Lower leg skin (tissue), 4 donors: Measurements from ENCODE around the gene CFAP299. TPM values are rescaled to one million over a fixed set of nuclear protein-coding genes. Genes with fewer than 3 reads are reported as not detected.

Source experiments
- DNase-seq, 2 donors: peaks; one replicate each; pipeline ENCODE4 v3.0.0-alpha.2; 2019; ENCODE audit warnings: low spot score in 2 of 2
- H3K4me3 ChIP-seq: fragments of 200-600 bp; sonication (generic); 2 replicates; pipeline ENCODE4 v1.5.1; 2017; ENCODE audit warnings: mild to moderate bottlenecking, low read depth; ENCODE audit not compliant: poor library complexity, severe bottlenecking
- POLR2A ChIP-seq, 2 donors: fragments of 450-650 bp; IDR thresholded peaks; one replicate each; pipeline ENCODE4 v1.6.1; 2016 to 2017; ENCODE audit warnings: antibody characterized with exemption in 2 of 2, mild to moderate bottlenecking in 1 of 2, moderate library complexity in 1 of 2
- WGBS, 2 donors: methylation state at CpG; one replicate each; pipeline ENCODE4 v1.1.5; 2018; 5-methylcytosine and 5-hydroxymethylcytosine counted together
- intact Hi-C: fragments of 100-400 bp; cut with DNase I; formaldehyde crosslinking; loops from one replicate; pipeline ENCODE4 v1.15.0; 2023; ENCODE audit warnings: low total_unique reads
- total RNA-seq, 4 donors: library from RNA; depleted of rRNA; stranded (reverse); fragments of >200 nt; gene quantifications; one replicate each; pipeline ENCODE4 v1.1.0, GENCODE V29; 2016
- TF ChIP-seq, protein P1 (sequence below), 3 donors: fragments of 450-650 bp; IDR thresholded peaks; one replicate each; pipeline ENCODE4 v1.5.1; 2016; ENCODE audit warnings: antibody characterized with exemption in 3 of 3, mild to moderate bottlenecking in 3 of 3, moderate library complexity in 2 of 3

The CFAP299 gene
- total RNA-seq, 4 donors from 2014 or later, result not detected

- no peak for DNase-seq
- no peak for TF ChIP-seq POLR2A (IDR thresholded peaks at IDR 0.05)
- TF ChIP-seq, protein P1, sequence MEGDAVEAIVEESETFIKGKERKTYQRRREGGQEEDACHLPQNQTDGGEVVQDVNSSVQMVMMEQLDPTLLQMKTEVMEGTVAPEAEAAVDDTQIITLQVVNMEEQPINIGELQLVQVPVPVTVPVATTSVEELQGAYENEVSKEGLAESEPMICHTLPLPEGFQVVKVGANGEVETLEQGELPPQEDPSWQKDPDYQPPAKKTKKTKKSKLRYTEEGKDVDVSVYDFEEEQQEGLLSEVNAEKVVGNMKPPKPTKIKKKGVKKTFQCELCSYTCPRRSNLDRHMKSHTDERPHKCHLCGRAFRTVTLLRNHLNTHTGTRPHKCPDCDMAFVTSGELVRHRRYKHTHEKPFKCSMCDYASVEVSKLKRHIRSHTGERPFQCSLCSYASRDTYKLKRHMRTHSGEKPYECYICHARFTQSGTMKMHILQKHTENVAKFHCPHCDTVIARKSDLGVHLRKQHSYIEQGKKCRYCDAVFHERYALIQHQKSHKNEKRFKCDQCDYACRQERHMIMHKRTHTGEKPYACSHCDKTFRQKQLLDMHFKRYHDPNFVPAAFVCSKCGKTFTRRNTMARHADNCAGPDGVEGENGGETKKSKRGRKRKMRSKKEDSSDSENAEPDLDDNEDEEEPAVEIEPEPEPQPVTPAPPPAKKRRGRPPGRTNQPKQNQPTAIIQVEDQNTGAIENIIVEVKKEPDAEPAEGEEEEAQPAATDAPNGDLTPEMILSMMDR (IDR thresholded peaks at IDR 0.05), result no peak
- 33 to 40% methylated on average over 10 of the region's 10 CpGs for WGBS, 2 donors
- no peak overlapping the region for H3K4me3 ChIP-seq
- intact Hi-C loops, result no loop called here
These were observed 27.6 kb upstream of the CFAP299 start for GRCh38 chr4:80307774-80308465.

GRCh38 chr4:80308466-80308822, 27.1 kb upstream of the CFAP299 start:
- H3K4me3 ChIP-seq, result no peak overlapping the region
- intact Hi-C loops, result no loop called here
- no peak for DNase-seq
- 49 to 51% methylated on average over 4 of the region's 4 CpGs for WGBS, 2 donors
- no peak for TF ChIP-seq POLR2A (IDR thresholded peaks at IDR 0.05)
- TF ChIP-seq, protein P1 (IDR thresholded peaks at IDR 0.05), result no peak

DNA sequence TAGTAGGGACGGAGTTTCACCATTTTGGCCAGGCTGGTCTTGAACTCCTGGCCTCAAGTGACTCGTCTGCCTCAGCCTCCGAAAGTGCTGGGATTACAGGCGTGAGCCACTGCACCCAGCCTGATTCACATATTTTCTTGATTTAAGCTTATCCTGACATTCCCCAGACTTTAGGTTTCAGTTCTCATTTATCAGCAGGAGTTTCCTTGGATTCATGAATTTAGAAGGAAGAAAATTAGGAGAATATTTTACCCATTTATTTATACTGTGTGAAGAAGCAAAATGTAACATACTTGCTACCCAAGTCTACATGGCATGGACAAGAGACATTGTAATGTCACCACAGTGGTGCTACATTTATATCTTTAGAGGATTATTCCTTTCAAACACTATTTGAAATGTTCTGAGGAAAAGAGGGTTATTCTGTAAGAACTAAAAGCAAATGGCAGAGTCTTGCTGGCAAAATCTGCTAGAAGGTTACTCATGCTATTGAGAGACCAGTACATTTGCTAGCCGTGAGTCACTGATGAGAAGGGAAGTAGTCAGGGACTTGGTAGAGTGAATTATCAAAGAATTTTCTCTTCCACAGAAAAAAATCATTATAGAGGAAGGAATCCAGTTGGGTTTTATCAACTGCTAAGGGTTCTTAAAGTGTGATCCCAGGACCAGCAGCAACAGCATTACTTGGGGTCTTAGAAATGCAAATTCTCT, 26.1 kb upstream of the CFAP299 start:
- intact Hi-C loops, result no loop called here
- WGBS, 2 donors, result 49 to 78% methylated on average over 5 of the region's 5 CpGs
- no peak for DNase-seq
- H3K4me3 ChIP-seq, result no peak overlapping the region
- TF ChIP-seq POLR2A (IDR thresholded peaks at IDR 0.05), result no peak
- TF ChIP-seq, protein P1 (IDR thresholded peaks at IDR 0.05), result no peak

- no peak for DNase-seq
- intact Hi-C loops, result no loop called here
- WGBS, 2 donors, result 87 to 90% methylated on average over 3 of the region's 3 CpGs
- TF ChIP-seq POLR2A (IDR thresholded peaks at IDR 0.05), result no peak
- TF ChIP-seq, protein P1 (IDR thresholded peaks at IDR 0.05), result no peak
- H3K4me3 ChIP-seq, result no peak overlapping the region
These were observed 24.4 kb upstream of the CFAP299 start for GRCh38 chr4:80311130-80311529.

DNA sequence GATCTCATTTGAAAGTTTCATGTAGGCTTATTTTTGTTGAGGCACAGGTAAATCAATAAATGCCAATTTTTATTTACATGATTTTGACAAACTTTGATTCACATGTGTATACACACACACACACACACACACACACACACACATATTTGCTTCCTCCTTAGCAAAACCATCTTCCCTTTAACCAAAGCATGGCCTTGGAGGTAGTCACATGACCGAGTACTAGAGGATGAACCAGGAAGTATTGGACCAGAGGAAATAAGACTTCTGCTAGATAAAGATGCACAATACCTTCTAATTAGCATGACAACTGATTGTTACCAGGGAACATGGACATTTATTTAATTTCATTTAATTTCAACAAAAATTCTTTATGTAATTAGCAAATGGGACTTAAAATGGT, 23.4 kb upstream of the CFAP299 start:
- 78 to 88% methylated on average over 1 of the region's 1 CpG for WGBS, 2 donors
- no peak for DNase-seq
- H3K4me3 ChIP-seq, result no peak overlapping the region
- TF ChIP-seq POLR2A (IDR thresholded peaks at IDR 0.05), result no peak
- TF ChIP-seq, protein P1 (IDR thresholded peaks at IDR 0.05), result no peak
- intact Hi-C loops, result no loop called here
